Measurements from ENCODE around the gene SLX4. TPM values are rescaled to one million over a fixed set of nuclear protein-coding genes. Genes with fewer than 3 reads are reported as not detected.

Gene SLX4
- polyA plus RNA-seq, 4 donors = 1.1 to 6.0 (median 2.7) TPM

DNA sequence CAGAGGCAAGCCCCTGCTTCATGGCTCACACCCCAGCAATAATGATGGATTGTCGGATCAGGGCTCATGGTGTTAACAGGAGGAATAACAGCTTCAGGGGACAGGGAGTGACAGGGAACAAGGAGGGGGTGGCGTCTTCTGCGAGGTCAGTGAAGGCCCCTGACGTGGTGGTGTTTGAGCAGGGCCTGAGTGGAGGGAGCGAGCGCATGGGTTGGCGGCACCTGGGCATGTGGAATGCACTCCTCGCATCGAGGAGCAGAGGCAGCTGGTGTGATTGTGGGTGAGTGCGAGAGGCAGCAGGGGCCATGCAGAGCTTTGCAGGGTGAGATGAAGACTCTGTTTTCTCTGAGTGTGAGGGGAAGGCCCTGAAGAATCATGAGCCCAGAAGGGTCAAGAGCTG is 77.3 kb downstream of the SLX4 start:
- DNase-seq (no peak), FAIRE-seq (no peak)
- Histone ChIP-seq H3K27me3 (ENCODE audit: control insufficient read depth in 3 of 3, insufficient read depth in 3 of 3, low read length in 3 of 3) (no peaks in the 10 kb centered on the region), H3K9me3 (ENCODE audit: control insufficient read depth in 2 of 2, insufficient read depth in 1 of 2, low read depth in 1 of 2, low read length in 1 of 2) (no peaks in the 10 kb centered on the region), H3K36me3 (ENCODE audit: control insufficient read depth in 3 of 3, insufficient read depth in 2 of 3, low read depth in 1 of 3, low read length in 3 of 3) (peaks cover 2 to 72% (median 8%) of the 10 kb centered on the region in 3 donors), H3K4me1 (ENCODE audit: control insufficient read depth in 3 of 3, insufficient read depth in 2 of 3, low read depth in 1 of 3, low read length in 2 of 3) (no peaks in the 10 kb centered on the region), H3K27ac (ENCODE audit: low read depth in 1 of 3, low read length in 2 of 3) (no peak overlapping the region), H3K4me3 (ENCODE audit: low read depth in 1 of 3, low read length in 3 of 3) (no peak overlapping the region)
- 96 to 99% (median 96%) methylated on average over 10 of the region's 10 CpGs for WGBS, 3 donors

DNA sequence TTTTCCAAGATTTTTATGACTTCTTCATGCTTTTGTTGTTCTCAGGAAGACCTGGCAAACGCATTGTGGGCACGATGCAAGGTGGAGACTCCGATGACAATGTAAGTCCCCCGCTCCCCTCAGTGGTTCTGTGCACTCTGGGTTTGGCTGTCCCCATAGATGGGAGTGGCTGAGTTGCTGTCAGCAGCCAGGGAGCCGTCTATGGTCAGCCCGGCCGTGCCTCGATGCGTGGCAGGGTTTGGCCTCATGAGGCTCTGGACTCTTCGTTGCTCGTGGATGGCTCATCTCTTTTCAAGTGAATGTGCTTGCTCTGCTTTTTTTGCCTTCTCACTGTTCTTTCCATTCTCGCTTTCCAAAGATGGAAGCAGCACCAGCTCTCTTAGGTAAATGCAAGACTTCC is 78.7 kb downstream of the SLX4 start:
- no peaks in the 10 kb centered on the region for H3K4me1 ChIP-seq (ENCODE audit: control insufficient read depth in 3 of 3, insufficient read depth in 2 of 3, low read depth in 1 of 3, low read length in 2 of 3)
- DNase-seq (no peak), FAIRE-seq (no peak)
- WGBS, 3 donors = 90 to 94% (median 92%) methylated on average over 12 of the region's 12 CpGs
- peaks cover 2 to 76% (median 11%) of the 10 kb centered on the region in 3 donors for H3K36me3 ChIP-seq (ENCODE audit: control insufficient read depth in 3 of 3, insufficient read depth in 2 of 3, low read depth in 1 of 3, low read length in 3 of 3)
- H3K9me3 ChIP-seq (ENCODE audit: control insufficient read depth in 2 of 2, insufficient read depth in 1 of 2, low read depth in 1 of 2, low read length in 1 of 2) = peaks cover 0 to 6% of the 10 kb centered on the region in 2 donors
- H3K27ac ChIP-seq (ENCODE audit: low read depth in 1 of 3, low read length in 2 of 3) = no peak overlapping the region
- H3K27me3 ChIP-seq (ENCODE audit: control insufficient read depth in 3 of 3, insufficient read depth in 3 of 3, low read length in 3 of 3) = no peaks in the 10 kb centered on the region
- no peak overlapping the region for H3K4me3 ChIP-seq (ENCODE audit: low read depth in 1 of 3, low read length in 3 of 3)

Other genes with a start within 250 kb of the SLX4 start
- 10 to 100 TPM in 3 of 4 donors, 1 to 10 TPM in 1; 7.2 to 15.2 (median 11.9) TPM for gene ZSCAN32, start 210.6 kb downstream of the SLX4 start, polyA plus RNA-seq
- 10 to 100 TPM in 1 of 4 donors, 1 to 10 TPM in 3; 3.0 to 11.5 (median 4.7) TPM for gene ZNF174, start 210.4 kb downstream of the SLX4 start, polyA plus RNA-seq
- 1 to 10 TPM in 1 of 4 donors, under 1 TPM in 3; 0.45 to 3.8 (median 0.88) TPM for gene ZNF597, start 168.1 kb downstream of the SLX4 start, polyA plus RNA-seq
- 100 to 1,000 TPM in 1 of 4 donors, 10 to 100 TPM in 3; 51.2 to 102 (median 70.4) TPM for gene NAA60, start 167.9 kb downstream of the SLX4 start, polyA plus RNA-seq
- under 1 TPM in 1 of 4 donors, not detected in 3; 0.09 TPM for gene C16orf90, start 116.1 kb downstream of the SLX4 start, polyA plus RNA-seq
- 10 to 100 TPM in 2 of 4 donors, 1 to 10 TPM in 2; 3.6 to 21.9 (median 7.6) TPM for gene CLUAP1, start 110.6 kb downstream of the SLX4 start, polyA plus RNA-seq
- gene NLRC3, start 34.2 kb downstream of the SLX4 start, polyA plus RNA-seq = 1 to 10 TPM in 2 of 4 donors, under 1 TPM in 2; 0.67 to 1.9 (median 0.95) TPM
- gene DNASE1, start 43.1 kb upstream of the SLX4 start, polyA plus RNA-seq = 100 to 1,000 TPM in 3 of 4 donors, 10 to 100 TPM in 1; 75.4 to 428 (median 269) TPM
- gene TRAP1, start 105.9 kb upstream of the SLX4 start, polyA plus RNA-seq = 10 to 100 TPM; 25.5 to 89.2 (median 64.5) TPM